ENCODE data around the gene SCCPDH.

Gene SCCPDH, protein sequence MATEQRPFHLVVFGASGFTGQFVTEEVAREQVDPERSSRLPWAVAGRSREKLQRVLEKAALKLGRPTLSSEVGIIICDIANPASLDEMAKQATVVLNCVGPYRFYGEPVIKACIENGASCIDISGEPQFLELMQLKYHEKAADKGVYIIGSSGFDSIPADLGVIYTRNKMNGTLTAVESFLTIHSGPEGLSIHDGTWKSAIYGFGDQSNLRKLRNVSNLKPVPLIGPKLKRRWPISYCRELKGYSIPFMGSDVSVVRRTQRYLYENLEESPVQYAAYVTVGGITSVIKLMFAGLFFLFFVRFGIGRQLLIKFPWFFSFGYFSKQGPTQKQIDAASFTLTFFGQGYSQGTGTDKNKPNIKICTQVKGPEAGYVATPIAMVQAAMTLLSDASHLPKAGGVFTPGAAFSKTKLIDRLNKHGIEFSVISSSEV

DNA sequence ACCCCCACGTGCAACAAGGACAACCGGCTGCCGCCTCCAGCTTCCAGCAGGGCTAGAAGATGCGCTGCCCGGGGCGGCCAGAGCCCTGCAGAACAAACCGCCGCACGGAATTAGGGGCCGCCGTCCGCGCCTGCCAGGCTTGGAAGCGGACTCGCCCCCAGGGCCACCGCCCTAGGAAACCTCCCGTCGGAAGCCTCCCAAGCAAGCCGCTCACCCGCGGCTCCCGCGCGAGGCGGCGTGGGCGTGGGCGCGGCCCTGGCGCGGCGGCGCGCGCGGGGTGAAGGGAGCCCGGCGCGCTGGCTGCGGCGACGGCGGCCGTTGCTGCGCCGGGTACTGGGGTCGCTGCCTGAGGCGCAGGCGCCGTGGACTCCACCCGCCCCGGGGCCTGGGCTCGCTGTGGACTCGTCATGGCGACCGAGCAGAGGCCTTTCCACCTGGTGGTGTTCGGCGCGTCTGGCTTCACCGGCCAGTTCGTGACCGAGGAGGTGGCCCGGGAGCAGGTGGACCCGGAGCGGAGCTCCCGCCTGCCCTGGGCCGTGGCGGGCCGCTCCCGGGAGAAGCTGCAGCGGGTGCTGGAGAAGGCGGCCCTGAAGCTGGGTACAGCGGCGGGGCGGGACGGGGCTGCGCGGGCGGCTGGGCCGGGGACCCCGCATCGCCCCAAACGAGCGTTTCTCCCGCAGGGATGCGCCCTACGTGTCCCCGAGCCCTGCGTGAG is at the start of gene SCCPDH:
Gene SCCPDH, plus strand, starts transcription at position 394 of the 715 bp plus-strand sequence. Its CDS starts 14 bp downstream, at position 408.
- peak; percentile 96 for DNase-seq (ENCODE audit: low spot score)
- TF ChIP-seq, protein P1, sequence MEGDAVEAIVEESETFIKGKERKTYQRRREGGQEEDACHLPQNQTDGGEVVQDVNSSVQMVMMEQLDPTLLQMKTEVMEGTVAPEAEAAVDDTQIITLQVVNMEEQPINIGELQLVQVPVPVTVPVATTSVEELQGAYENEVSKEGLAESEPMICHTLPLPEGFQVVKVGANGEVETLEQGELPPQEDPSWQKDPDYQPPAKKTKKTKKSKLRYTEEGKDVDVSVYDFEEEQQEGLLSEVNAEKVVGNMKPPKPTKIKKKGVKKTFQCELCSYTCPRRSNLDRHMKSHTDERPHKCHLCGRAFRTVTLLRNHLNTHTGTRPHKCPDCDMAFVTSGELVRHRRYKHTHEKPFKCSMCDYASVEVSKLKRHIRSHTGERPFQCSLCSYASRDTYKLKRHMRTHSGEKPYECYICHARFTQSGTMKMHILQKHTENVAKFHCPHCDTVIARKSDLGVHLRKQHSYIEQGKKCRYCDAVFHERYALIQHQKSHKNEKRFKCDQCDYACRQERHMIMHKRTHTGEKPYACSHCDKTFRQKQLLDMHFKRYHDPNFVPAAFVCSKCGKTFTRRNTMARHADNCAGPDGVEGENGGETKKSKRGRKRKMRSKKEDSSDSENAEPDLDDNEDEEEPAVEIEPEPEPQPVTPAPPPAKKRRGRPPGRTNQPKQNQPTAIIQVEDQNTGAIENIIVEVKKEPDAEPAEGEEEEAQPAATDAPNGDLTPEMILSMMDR (IDR thresholded peaks at IDR 0.05; ENCODE audit: extremely low read depth, missing control alignments): no peak

DNA sequence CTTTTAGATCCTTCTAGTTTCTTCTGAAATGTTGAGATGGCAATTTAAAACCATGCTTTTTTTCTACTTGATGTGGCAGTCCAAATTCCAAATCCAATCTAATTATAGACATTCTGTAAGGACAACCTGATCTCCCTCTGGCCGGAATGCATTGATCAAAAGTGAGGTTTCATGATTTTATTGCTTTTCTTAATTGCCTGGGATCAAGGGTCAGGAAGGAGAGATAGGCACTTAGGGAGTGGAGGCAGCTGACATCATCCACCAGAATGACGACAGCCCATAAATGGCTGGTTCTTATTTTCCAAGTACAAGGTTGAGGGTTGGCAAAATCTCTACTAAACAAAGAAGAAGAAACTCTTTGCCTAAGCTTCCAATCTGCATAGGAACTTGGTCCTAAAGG is 46.4 kb upstream of the SCCPDH start:
- no peak for DNase-seq (ENCODE audit: low spot score)
- TF ChIP-seq, protein P1 (IDR thresholded peaks at IDR 0.05; ENCODE audit: extremely low read depth, missing control alignments): no peak

DNA sequence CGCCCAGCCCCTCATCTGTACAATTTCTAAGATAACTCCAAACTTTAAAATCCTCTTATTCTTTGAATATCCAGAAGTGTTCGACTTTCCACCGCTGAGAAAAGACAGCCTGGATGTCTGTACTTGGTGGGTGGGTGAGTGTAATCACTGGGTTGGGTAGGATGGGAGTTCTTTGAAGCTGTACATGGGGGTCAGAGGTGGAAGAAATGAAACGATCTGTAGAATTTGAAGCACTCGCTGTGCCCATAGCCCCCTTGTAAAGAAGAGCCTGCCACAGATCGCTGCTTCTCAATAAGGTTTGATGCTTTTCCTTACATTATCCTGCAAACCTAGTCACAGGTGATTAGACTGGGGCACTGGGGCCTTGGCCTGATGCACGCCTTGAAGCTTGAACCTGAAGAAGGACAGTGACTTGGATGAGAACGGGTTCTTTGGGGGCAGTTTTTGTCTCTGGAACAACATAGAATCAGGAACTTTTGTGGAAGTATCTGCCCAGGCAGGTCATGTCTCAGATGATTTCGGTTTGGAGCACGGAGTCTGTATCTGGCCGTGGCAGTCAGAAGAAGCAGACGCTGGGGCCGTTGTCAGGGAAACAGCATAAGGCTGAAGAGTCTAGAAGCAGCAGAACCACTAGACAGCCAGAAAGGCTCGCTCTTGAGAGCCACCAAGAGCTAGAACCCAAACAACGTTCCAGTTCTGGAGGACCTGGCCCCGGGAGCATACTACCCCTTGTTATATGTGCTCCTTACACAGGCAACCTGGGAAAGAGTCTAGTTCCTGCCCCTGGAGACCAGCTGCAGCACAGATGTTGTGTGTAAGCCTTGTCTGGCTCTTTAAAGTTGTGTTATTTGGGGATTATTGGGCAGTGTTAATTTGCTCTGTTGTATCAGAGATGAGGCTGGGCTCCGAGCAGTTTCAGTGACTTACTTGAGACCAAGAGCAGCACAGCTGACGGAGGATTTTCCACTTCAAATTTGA is 45.1 kb upstream of the SCCPDH start:
- DNase-seq (ENCODE audit: low spot score): no peak
- TF ChIP-seq, protein P1 (IDR thresholded peaks at IDR 0.05; ENCODE audit: extremely low read depth, missing control alignments): no peak

DNA sequence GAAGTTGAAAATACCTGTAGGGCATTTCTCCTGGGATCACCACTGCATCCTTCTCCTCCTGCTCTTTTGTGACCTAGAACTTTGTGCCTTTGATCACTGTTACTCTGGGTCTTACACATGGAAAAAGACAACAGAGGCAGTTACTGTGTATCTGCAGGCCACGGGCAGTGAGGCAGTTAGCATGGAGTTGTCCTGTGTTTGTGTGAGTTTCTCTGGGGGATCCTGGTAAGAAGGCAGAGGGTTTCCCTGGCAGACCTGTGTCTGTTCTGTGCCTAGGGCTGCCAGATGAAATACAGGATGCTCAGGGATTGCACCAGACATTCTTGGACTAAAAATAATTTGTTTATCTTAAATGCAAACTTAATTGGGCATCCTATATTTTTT is 44.4 kb upstream of the SCCPDH start:
- TF ChIP-seq, protein P1 (IDR thresholded peaks at IDR 0.05; ENCODE audit: extremely low read depth, missing control alignments): no peak
- DNase-seq (ENCODE audit: low spot score): no peak

DNA sequence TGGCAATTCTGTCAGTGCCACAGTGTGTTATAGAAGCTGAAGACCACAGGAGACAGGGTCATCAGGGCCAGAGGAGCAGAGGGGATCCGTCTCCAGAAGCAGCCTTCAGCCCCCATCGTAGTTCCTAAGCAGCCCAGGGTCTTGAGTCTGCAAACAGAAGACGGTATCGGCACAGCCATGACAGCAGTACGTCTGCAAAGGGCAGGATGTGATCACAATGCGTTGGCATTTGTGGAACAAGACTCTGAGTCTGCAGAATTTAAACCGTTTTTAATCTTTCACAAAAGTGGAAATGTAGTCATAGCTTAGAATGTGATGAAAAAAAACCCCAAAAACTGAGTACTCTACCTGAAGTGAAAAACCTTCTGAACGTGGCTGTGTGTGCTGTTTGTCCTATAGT is 44.0 kb upstream of the SCCPDH start:
- DNase-seq (ENCODE audit: low spot score): no peak
- TF ChIP-seq, protein P1 (IDR thresholded peaks at IDR 0.05; ENCODE audit: extremely low read depth, missing control alignments): no peak

DNA sequence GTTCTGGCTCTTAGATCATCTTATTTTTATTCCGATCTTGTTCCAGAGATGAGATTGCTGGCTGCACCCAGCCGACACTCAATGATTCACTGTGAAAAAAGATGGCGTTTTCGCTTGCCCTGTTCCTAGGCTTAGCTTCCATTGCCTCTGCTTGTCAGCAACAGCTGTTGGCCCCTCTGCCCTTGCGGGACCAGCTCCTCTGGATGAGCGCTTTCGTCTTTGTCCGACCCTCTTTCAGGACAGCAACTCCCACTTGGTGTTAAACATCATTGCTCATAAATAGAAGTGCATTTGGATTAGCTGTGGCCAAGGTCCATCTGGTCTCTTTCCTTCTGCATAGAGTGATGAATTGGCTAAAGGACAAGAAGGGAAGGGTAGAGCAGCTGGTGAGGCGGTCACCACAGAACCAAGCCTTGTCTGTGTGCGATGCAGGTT is 43.5 kb upstream of the SCCPDH start:
- DNase-seq (ENCODE audit: low spot score): no peak

More for the DNA sequence above, 43.5 kb upstream of the SCCPDH start:
- TF ChIP-seq, protein P1 (IDR thresholded peaks at IDR 0.05; ENCODE audit: extremely low read depth, missing control alignments): no peak

Measured in GM20000 (cell line).